GM12878 (cell line): ENCODE measurements around the gene MEN1. TPM values are rescaled to one million over a fixed set of nuclear protein-coding genes. Genes with fewer than 3 reads are reported as not detected.

Experiments
- CHD2 ChIP-seq: IDR thresholded peaks from 2 replicates; pipeline ENCODE4 v1.6.1; 2011; ENCODE audit warnings: low read depth, low read length, improper control_type of control experiment, borderline replicate concordance
- E2F4 ChIP-seq: IDR thresholded peaks from 2 replicates; pipeline ENCODE4 v1.6.1; 2012; ENCODE audit warnings: low read depth, low read length, improper control_type of control experiment
- FOS ChIP-seq: IDR thresholded peaks from 3 replicates; pipeline ENCODE4 v1.6.1; 2011; ENCODE audit warnings: borderline replicate concordance; ENCODE audit not compliant: insufficient read length; ENCODE audit errors: extremely low read depth
- FOXM1 ChIP-seq: IDR thresholded peaks from 2 replicates; pipeline ENCODE4 v1.6.1; 2012; ENCODE audit warnings: low read depth, mild to moderate bottlenecking, inconsistent platforms, low read length, moderate library complexity
- GABPA ChIP-seq: IDR thresholded peaks from 2 replicates; pipeline ENCODE4 v1.6.1; 2014; ENCODE audit warnings: antibody characterized with exemption, low read depth, mild to moderate bottlenecking, inconsistent platforms
- HCFC1 ChIP-seq: fragments of 150-350 bp; IDR thresholded peaks from 2 replicates; pipeline ENCODE4 v1.6.1; 2014; ENCODE audit warnings: low read length
- IKZF1 ChIP-seq: fragments of 450-650 bp; conservative IDR thresholded peaks from 2 replicates; pipeline ENCODE4 v1.6.1; 2017; ENCODE audit warnings: antibody characterized with exemption, mild to moderate bottlenecking
- KAT2A ChIP-seq: conservative IDR thresholded peaks from 2 replicates; pipeline ENCODE4 v1.6.1; 2011; ENCODE audit warnings: low read depth, low read length; ENCODE audit not compliant: control insufficient read depth
- KLF5 ChIP-seq: fragments of 450-650 bp; IDR thresholded peaks from 2 replicates; pipeline ENCODE4 v1.6.1; 2014; ENCODE audit warnings: mild to moderate bottlenecking; ENCODE audit not compliant: partially characterized antibody
- MEF2A ChIP-seq: IDR thresholded peaks from 2 replicates; pipeline ENCODE4 v1.6.1; 2011; ENCODE audit warnings: low read depth, mild to moderate bottlenecking, low read length, moderate library complexity; ENCODE audit not compliant: insufficient read depth
- MYC ChIP-seq: IDR thresholded peaks from 2 replicates; pipeline ENCODE4 v1.6.1; 2011; ENCODE audit warnings: mild to moderate bottlenecking, low read length, moderate library complexity, inconsistent platforms; ENCODE audit not compliant: insufficient read depth, insufficient replicate concordance, insufficient read length, severe bottlenecking
- PRDM15 ChIP-seq: fragments of 450-650 bp; formaldehyde crosslinking; IDR thresholded peaks from 2 replicates; pipeline ENCODE4 v1.4.0; 2020; ENCODE audit warnings: mild to moderate bottlenecking, moderate library complexity
- RCOR1 ChIP-seq: conservative IDR thresholded peaks from 2 replicates; pipeline ENCODE4 v1.6.1; 2012; ENCODE audit warnings: low read depth, low read length, improper control_type of control experiment
- RFX5 ChIP-seq: IDR thresholded peaks from 2 replicates; pipeline ENCODE4 v1.6.1; 2011; ENCODE audit warnings: low read depth, low read length, improper control_type of control experiment
- SMC3 ChIP-seq: IDR thresholded peaks from 2 replicates; pipeline ENCODE4 v1.6.1; 2011; ENCODE audit warnings: low read length, improper control_type of control experiment, borderline replicate concordance
- WRNIP1 ChIP-seq: IDR thresholded peaks from 2 replicates; pipeline ENCODE4 v1.6.1; 2011; ENCODE audit warnings: low read depth, low read length, improper control_type of control experiment, borderline replicate concordance
- ZNF622 ChIP-seq: fragments of 450-650 bp; IDR thresholded peaks from 2 replicates; pipeline ENCODE4 v1.6.1; 2017; ENCODE audit warnings: mild to moderate bottlenecking, inconsistent platforms
- polyA plus RNA-seq, 11 experiments: library from polyadenylated mRNA; depleted of rRNA in 4 of 11; unstranded in 6 of 11; stranded (reverse) in 5 of 11; fragments of >200 nt; fragmentation: Nextera tagmentation in 4 of 11; fragmentation: Illumina TruSeq in 1 of 11; extraction: Ambion mirVana in 4 of 11; extraction: Trizol in 1 of 11; gene quantifications; 1 replicate in 1 of 11; 2 replicates in 10 of 11; pipeline versions ENCODE4 v1.2.1 to v1.2.3, GENCODE V29; 2011 to 2016; ENCODE audit warnings: inconsistent platforms in 2 of 11, missing spikeins in 2 of 11, low read depth in 1 of 11
- total RNA-seq, 4 experiments: library from RNA; depleted of rRNA in 3 of 4; stranded (reverse); fragments of >200 nt in 3 of 4; fragmentation: Illumina TruSeq in 1 of 4; extraction: Trizol in 1 of 4; gene quantifications; 2 replicates each; pipeline versions ENCODE4 v1.2.1 to v1.2.3, GENCODE V29; 2013 to 2021
- TF ChIP-seq, protein P1 (sequence below): fragments of 450-650 bp; IDR thresholded peaks from 2 replicates; pipeline ENCODE4 v1.6.1; 2017; ENCODE audit warnings: mild to moderate bottlenecking, moderate library complexity

The MEN1 gene
- total and polyA plus RNA-seq, 10 of the 15 experiments (the other 5 are each of a cell fraction or from before 2014, with no cell fraction given) = 2.5 to 39.7 (median 20.7) TPM

DNA sequence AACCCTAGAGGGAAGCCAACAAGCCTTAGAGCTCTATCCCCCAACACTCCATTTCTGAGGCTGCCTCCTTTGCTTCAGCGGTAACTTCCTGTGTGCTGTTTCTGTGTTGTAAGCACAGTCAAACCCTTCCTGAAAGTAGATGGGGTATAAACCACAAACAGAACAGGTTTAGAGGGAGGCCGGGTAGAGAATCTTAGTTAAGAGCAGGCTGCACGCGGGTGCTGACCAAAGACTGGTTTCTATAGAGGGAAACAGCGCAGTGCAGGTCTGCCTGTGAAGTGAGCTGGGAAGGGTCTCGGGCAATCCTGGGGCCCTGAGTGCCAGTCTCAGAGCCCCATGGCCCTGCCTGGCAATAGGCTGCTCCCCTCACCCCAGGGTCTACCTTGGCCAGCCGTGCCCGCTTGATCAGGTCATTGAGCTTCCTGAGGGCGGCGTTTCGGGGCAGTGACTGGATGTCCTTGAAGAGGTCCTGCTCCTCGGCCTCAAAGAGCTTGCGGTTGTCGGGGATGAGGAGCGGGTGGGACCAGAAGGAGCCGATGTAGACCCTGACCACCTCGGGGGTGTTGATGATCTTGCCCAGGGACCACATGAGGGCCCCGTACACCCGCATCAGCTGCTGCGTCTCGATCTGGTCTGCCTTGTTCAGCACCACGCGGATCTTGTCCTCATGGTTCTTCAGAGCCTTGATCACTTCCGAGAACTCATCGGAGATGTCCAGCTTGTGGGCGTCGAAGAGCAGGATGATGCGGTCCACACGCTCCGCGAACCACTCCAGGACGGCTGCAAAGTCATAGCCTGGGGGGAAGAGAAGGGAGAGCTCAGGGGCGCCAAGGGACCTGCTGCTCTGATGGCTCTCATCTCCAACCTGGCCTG lies 49.4 kb upstream of the MEN1 start (continued):
- TF ChIP-seq MEF2A = peak; percentile 92
- TF ChIP-seq RCOR1 = 0 out of 2 replicates have a peak, but pooled peaks have one; percentile 54
- no peak for TF ChIP-seq WRNIP1
- TF ChIP-seq GABPA = no peak
- TF ChIP-seq CHD2 = peak; percentile 76
- TF ChIP-seq IKZF1 = peak; percentile 89
- no peak for TF ChIP-seq RFX5
- TF ChIP-seq MYC = peak; percentile 62
- peak; percentile 14; the same call in 1 of the 2 replicates for TF ChIP-seq SMC3
- no peak for TF ChIP-seq FOS
- TF ChIP-seq, protein P1, sequence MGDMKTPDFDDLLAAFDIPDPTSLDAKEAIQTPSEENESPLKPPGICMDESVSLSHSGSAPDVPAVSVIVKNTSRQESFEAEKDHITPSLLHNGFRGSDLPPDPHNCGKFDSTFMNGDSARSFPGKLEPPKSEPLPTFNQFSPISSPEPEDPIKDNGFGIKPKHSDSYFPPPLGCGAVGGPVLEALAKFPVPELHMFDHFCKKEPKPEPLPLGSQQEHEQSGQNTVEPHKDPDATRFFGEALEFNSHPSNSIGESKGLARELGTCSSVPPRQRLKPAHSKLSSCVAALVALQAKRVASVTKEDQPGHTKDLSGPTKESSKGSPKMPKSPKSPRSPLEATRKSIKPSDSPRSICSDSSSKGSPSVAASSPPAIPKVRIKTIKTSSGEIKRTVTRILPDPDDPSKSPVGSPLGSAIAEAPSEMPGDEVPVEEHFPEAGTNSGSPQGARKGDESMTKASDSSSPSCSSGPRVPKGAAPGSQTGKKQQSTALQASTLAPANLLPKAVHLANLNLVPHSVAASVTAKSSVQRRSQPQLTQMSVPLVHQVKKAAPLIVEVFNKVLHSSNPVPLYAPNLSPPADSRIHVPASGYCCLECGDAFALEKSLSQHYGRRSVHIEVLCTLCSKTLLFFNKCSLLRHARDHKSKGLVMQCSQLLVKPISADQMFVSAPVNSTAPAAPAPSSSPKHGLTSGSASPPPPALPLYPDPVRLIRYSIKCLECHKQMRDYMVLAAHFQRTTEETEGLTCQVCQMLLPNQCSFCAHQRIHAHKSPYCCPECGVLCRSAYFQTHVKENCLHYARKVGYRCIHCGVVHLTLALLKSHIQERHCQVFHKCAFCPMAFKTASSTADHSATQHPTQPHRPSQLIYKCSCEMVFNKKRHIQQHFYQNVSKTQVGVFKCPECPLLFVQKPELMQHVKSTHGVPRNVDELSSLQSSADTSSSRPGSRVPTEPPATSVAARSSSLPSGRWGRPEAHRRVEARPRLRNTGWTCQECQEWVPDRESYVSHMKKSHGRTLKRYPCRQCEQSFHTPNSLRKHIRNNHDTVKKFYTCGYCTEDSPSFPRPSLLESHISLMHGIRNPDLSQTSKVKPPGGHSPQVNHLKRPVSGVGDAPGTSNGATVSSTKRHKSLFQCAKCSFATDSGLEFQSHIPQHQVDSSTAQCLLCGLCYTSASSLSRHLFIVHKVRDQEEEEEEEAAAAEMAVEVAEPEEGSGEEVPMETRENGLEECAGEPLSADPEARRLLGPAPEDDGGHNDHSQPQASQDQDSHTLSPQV = 0 out of 2 replicates have a peak, but pooled peaks have one; percentile 12
- TF ChIP-seq ZNF622 = no peak
- no peak for TF ChIP-seq PRDM15
- peak; percentile 54 for TF ChIP-seq KLF5
- no peak for TF ChIP-seq FOXM1
- no peak for TF ChIP-seq E2F4
- no peak for TF ChIP-seq HCFC1
- no peak for TF ChIP-seq KAT2A
